Spleen (tissue), 11 donors: ENCODE measurements around the gene COMMD9. TPM values are rescaled to one million over a fixed set of nuclear protein-coding genes. Genes with fewer than 3 reads are reported as not detected.
A peak's percentile ranks its signal among the peaks of the same experiment; 100 is the strongest.

Experiments
- DNase-seq: peaks from one replicate; pipeline ENCODE4 v3.0.0-alpha.2; 2020
- H3K27ac ChIP-seq, 8 donors: fragments of 200-600 bp; sonication (generic) in 7 of 8; 1 replicate in 4 of 8; 2 replicates in 4 of 8; pipeline versions ENCODE4 v1.5.0 to v1.8.0; 2016 to 2021; ENCODE audit warnings: inconsistent platforms in 4 of 8, mild to moderate bottlenecking in 4 of 8, moderate library complexity in 1 of 8
- H3K27me3 ChIP-seq, 7 donors: fragments of 200-600 bp; sonication (generic) in 6 of 7; replicated peaks in 1 of 7; 1 replicate in 4 of 7; 2 replicates in 3 of 7; pipeline versions ENCODE4 v1.5.0 to v1.8.0; 2016 to 2021; ENCODE audit warnings: inconsistent platforms in 3 of 7, mild to moderate bottlenecking in 1 of 7
- H3K36me3 ChIP-seq, 6 donors: fragments of 200-600 bp; sonication (generic) in 5 of 6; 1 replicate in 4 of 6; 2 replicates in 2 of 6; pipeline versions ENCODE4 v1.5.0 to v1.8.0; 2016 to 2021; ENCODE audit warnings: inconsistent platforms in 2 of 6
- H3K4me1 ChIP-seq, 6 donors: fragments of 200-600 bp; sonication (generic) in 5 of 6; 1 replicate in 3 of 6; 2 replicates in 3 of 6; pipeline versions ENCODE4 v1.5.0 to v1.8.0; 2016 to 2021; ENCODE audit warnings: inconsistent platforms in 3 of 6
- H3K4me3 ChIP-seq, 8 donors: fragments of 200-600 bp; sonication (generic) in 7 of 8; 1 replicate in 4 of 8; 2 replicates in 4 of 8; pipeline versions ENCODE4 v1.5.0 to v1.8.0; 2016 to 2021; ENCODE audit warnings: inconsistent platforms in 4 of 8, mild to moderate bottlenecking in 4 of 8, moderate library complexity in 2 of 8
- H3K9me3 ChIP-seq, 8 donors: fragments of 200-600 bp; sonication (generic) in 7 of 8; 1 replicate in 4 of 8; 2 replicates in 4 of 8; pipeline versions ENCODE4 v1.5.0 to v1.8.0; 2016 to 2021; ENCODE audit warnings: inconsistent platforms in 4 of 8
- CTCF ChIP-seq, 11 experiments: fragments of 200-600 bp in 7 of 11; fragments of 450-650 bp in 4 of 11; sonication (generic) in 4 of 11; IDR thresholded peaks in 8 of 11; conservative IDR thresholded peaks in 3 of 11; 1 replicate in 7 of 11; 2 replicates in 4 of 11; pipeline versions ENCODE4 v1.4.0 to v1.8.0; 2016 to 2021; ENCODE audit warnings: antibody characterized with exemption in 11 of 11, inconsistent platforms in 4 of 11, mild to moderate bottlenecking in 1 of 11
- POLR2A ChIP-seq, 3 donors: fragments of 450-650 bp; IDR thresholded peaks; one replicate each; pipeline ENCODE4 v1.5.1; 2017; ENCODE audit warnings: antibody characterized with exemption in 3 of 3, mild to moderate bottlenecking in 1 of 3
- POLR2AphosphoS5 ChIP-seq, 3 donors: sonication (generic); formaldehyde crosslinking; IDR thresholded peaks; one replicate each; pipeline ENCODE4 v1.5.1; 2017; ENCODE audit warnings: antibody characterized with exemption in 3 of 3
- whole genome bisulfite sequencing, 5 donors: extraction: QIAGEN DNeasy Blood & Tissue Kit in 3 of 5; methylation state at CpG; one replicate each; pipeline versions ENCODE4 v1.1.5 to v1.1.7; 2013 to 2018; 5-methylcytosine and 5-hydroxymethylcytosine counted together
- intact Hi-C: fragments of 100-400 bp; cut with DNase I; formaldehyde crosslinking; loops from one replicate; pipeline ENCODE4 v1.15.0; 2023; ENCODE audit warnings: low total_unique reads
- polyA plus RNA-seq, 3 donors: library from polyadenylated mRNA; stranded (reverse); fragments of 200-250 nt; gene quantifications; one replicate each; pipeline ENCODE4 v1.2.1, GENCODE V29; 2013
- total RNA-seq, 7 donors: library from RNA; depleted of rRNA in 3 of 7; stranded (reverse); fragments of >200 nt in 3 of 7; fragmentation: NEBNext Ultra II Directional in 4 of 7; extraction: Animal tissue kit (Norgen Biotek cat#: 25700) in 4 of 7; gene quantifications; one replicate each; pipeline versions ENCODE4 v1.1.0 to v1.2.1, GENCODE V29; 2016 to 2021
- donor health status: healthy with polysubstance abuse.
- donor health status: DM: no; HTN: no; CAD: no; lungs with moderate emphysema.
- donor health status: DM: no; HTN: no; CAD: no.
- donor health status: Bipolar disorder and iron deficiency.
- donor health status: healthy.
- donor health status: DM: no; HTN: no; CAD: no.
- donor health status: DM: yes; HTN: yes; CAD: no.

The COMMD9 gene
- total and polyA plus RNA-seq, 10 donors: 27.3 to 63.5 (median 50.7) TPM

GRCh38 chr11:36234825-36235224, 54.4 kb downstream of the COMMD9 start:
- Histone ChIP-seq H3K9me3 (no peaks in the 10 kb centered on the region), H3K4me1 (peaks cover 0 to 3% (median 0%) of the 10 kb centered on the region in 6 donors), H3K36me3 (no peaks in the 10 kb centered on the region), H3K4me3 (no peak overlapping the region), H3K27me3 (no peaks in the 10 kb centered on the region), H3K27ac (no peak overlapping the region)
- DNase-seq: no peak
- intact Hi-C loops: no loop called here
- WGBS, 5 donors: 90 to 100% (median 96%) methylated on average over 2 of the region's 2 CpGs
- TF ChIP-seq CTCF (IDR thresholded peaks at IDR 0.05 in 8 of 11, conservative IDR thresholded peaks at IDR 0.05 in 3 of 11) (no peak), POLR2A (IDR thresholded peaks at IDR 0.05) (no peak), POLR2AphosphoS5 (IDR thresholded peaks at IDR 0.05) (no peak)

- Histone ChIP-seq H3K4me1 (peaks cover 0 to 3% (median 0%) of the 10 kb centered on the region in 6 donors), H3K27ac (no peak overlapping the region), H3K4me3 (no peak overlapping the region), H3K9me3 (no peaks in the 10 kb centered on the region), H3K36me3 (no peaks in the 10 kb centered on the region), H3K27me3 (no peaks in the 10 kb centered on the region)
- no peak for DNase-seq
- WGBS, 5 donors: 58 to 63% (median 58%) methylated on average over 3 of the region's 3 CpGs
- intact Hi-C loops: no loop called here
- TF ChIP-seq POLR2A (IDR thresholded peaks at IDR 0.05) (no peak), POLR2AphosphoS5 (IDR thresholded peaks at IDR 0.05) (no peak), CTCF (IDR thresholded peaks at IDR 0.05 in 8 of 11, conservative IDR thresholded peaks at IDR 0.05 in 3 of 11) (no peak)
These were observed 56.0 kb downstream of the COMMD9 start for GRCh38 chr11:36233204-36233603.

GRCh38 chr11:36230779-36231699, 58.2 kb downstream of the COMMD9 start:
- 63 to 81% (median 68%) methylated on average over 11 of the region's 11 CpGs for WGBS, 5 donors

More at GRCh38 chr11:36230779-36231699, 58.2 kb downstream of the COMMD9 start:
- Histone ChIP-seq H3K9me3 (no peaks in the 10 kb centered on the region), H3K4me1 (peaks cover 0 to 3% (median 0%) of the 10 kb centered on the region in 6 donors), H3K4me3 (no peak overlapping the region), H3K27ac (peak overlapping the region in 2 of 8 donors; percentile 27 to 41), H3K36me3 (no peaks in the 10 kb centered on the region), H3K27me3 (no peaks in the 10 kb centered on the region)
- intact Hi-C loops: no loop called here
- TF ChIP-seq POLR2A (IDR thresholded peaks at IDR 0.05) (no peak), CTCF (IDR thresholded peaks at IDR 0.05 in 8 of 11, conservative IDR thresholded peaks at IDR 0.05 in 3 of 11) (no peak), POLR2AphosphoS5 (IDR thresholded peaks at IDR 0.05) (no peak)
- no peak for DNase-seq
